HG03354 (cell line): Measurements from ENCODE around the gene STRIP1.

Source experiments
- ATAC-seq: cut with Tn5 transposase; IDR thresholded peaks from one replicate; pipeline ENCODE4 v1.9.1; 2021; ENCODE audit warnings: mild to moderate bottlenecking; ENCODE audit not compliant: unreplicated experiment, poor library complexity, severe bottlenecking

The STRIP1 gene

DNA sequence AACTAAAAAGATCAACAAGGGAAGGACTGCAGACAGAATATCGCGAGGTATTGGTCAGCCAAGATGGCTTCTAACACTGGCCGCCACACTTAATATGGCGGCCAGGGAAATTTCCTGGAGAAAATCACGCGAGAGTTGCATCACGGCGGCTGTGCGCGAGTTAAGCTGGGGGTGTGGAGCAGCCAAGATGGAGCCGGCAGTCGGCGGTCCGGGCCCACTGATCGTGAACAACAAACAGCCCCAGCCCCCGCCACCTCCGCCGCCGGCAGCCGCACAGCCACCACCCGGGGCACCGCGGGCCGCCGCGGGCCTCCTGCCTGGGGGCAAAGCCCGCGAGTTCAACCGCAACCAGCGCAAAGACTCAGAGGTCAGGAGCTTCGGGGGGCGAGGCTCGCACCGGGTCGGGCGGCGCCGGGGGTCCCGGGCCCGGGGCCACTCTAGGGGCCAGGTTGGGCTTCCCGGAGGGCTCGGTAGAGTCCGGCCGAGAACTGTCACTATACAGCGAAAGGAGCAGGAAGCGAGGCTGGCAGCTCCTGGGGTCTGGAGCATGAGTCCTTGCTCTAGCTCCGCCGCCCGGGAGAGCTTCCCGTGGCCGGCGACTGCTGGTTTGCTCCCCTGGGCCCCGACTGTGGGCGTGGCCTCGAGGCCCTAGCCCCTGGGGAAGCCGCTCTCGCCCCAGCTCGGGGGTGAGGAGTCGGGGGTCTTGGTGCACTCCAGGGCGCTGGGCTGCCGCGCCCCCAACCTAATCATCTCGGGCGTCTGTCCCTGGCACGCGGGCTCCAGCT lies at the start of gene STRIP1:
Gene STRIP1, plus strand, starts transcription at position 174 of the 785 bp plus-strand sequence. Its CDS starts 14 bp downstream, at position 188.
- peak; percentile 91 for ATAC-seq

GRCh38 chr1:109985247-109986053 lies 49.0 kb upstream of the STRIP1 start:
- no peak for ATAC-seq

DNA sequence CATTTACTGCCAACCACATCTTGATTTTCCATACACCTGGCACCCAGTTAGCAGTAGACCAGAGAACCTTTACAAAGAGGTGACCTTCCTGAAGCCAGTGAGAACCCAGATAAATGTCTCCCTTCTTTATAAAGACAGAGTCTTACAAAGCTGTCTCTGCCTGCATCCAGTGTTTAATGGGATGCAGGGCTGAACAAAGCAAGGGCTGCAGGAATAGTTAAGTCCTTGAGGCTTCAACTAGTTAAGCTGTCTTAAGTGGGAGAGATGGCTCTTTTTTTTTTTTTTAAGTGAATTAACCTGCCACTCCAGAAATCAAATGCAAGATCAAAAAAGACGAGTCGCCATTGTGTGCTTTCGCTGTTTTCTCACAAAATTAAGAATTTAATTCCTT lies 48.4 kb upstream of the STRIP1 start:
- no peak for ATAC-seq

DNA sequence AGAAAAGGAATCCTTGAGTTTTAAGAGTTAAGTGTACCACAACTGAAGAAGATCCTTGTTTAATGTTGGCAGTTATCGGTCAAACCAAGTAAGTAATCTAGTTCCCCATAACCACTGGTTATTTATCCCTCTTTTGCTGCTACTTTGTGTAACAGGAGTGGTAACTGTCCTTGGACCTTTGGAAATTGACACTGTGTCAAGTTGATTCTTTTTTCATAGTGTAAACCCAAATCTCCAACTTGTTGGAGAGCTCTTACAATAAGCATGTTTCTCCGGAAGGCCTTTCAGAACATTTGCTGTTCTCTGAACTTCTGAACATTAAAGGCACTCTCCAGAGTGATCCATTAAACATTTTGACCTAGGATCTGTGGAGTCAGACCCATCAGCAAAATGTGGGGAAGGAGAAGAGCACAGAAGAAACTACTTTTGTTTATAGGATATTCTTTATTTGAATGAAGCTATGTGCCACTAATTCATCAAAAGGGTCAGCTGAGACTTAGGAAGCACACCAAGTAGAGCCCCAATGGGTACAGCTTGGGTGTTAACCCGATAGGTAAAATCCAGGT lies 46.0 kb upstream of the STRIP1 start:
- no peak for ATAC-seq

DNA sequence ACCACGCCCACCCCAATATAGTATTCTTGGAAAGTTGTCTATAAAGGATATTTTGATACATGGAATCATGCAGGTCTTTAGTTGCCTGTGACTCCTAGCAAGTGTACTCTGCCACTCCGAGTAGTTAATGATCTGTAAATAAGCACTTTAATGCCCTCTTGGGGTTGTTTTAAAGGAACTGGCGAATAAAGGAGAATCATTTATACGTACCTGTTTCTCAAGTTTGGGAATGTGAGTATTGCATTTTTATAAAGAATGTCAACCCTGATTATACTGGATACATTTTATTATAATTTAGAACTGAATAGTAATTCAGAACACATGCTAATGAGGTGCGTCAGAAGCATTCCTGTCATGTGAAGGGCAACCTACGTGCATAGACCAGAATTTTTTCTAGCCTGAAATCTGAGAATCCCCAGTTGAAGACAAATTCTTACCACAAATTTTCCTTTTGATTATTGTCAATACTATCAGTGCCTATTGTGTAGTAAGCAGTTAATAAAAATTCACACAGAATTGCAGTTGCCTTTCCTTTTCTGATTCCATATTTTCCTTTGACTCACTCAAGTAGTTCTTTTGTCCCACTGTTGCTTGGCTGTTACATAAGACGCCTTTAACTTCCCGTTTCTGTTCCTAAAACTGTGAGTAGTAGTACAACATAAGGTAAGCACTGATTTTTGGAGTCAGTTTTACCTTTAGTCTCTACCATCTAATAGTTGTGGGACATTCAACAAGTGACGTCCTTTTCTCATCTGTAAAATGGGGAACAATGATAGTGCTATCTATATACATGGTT lies 44.7 kb upstream of the STRIP1 start:
- ATAC-seq = no peak

DNA sequence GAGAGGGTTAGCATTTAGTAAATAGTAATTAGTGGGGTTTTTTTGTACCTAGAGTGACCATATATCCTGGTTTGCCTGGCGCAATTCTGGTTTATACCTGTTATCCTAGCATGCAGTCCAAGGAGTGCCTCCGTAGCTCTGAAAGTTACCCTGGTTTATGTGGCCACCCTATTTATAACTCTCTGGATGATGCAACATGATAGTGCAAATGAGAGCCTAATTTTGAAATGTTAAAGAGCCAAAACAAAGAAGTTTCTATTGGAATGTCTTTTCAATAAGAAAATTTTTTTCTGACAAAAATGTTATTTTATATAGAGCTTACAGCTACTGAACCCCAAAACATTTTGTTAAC lies 44.1 kb upstream of the STRIP1 start:
- no peak for ATAC-seq

- ATAC-seq = no peak
Measured at GRCh38 chr1:109991400-109991925, 43.0 kb upstream of the STRIP1 start.

GRCh38 chr1:109993885-109994284 lies 40.5 kb upstream of the STRIP1 start:
- no peak for ATAC-seq

- no peak for ATAC-seq
Measured at GRCh38 chr1:109994654-109995053, 39.8 kb upstream of the STRIP1 start.

DNA sequence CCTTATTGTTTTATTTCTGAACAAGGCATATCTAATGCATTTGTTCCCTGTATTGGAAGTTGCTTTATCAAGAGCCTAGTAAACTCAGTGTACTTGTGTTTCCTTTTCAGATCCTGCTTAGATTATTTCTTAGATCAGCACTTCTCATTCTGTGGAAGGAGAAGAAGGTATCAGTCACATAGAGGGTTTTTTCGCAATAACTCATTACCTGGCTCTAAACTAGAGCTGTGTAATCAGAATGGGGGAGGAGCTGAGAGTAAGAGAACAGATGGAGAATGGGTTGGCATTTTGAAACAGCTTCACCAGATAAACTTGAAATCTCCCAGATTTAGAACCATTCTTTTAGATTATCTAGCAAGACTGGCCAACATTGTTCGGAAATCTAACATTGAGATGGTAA lies 38.9 kb upstream of the STRIP1 start:
- ATAC-seq = no peak

- no peak for ATAC-seq
Measured at GRCh38 chr1:109996476-109996875, 37.9 kb upstream of the STRIP1 start.

GRCh38 chr1:109997204-109997866 lies 37.1 kb upstream of the STRIP1 start:
- no peak for ATAC-seq

DNA sequence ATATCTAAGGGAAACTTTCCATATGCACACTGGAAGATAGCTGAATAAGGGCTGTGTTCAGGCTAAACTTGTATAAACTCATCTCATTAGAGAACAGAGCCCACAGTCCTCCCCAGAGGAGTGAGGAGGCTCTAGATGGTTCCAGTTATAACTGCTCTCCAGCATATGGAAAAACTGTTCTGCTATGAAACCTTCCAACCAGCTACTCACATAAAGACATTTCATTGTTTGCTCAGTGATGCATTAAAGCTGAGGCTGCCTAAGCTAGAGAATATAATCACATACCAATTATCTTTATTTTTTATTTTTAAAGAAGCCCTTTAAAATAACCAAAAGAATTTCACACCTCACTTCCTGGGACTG lies 36.6 kb upstream of the STRIP1 start:
- no peak for ATAC-seq

GRCh38 chr1:110002695-110003094 lies 31.7 kb upstream of the STRIP1 start:
- no peak for ATAC-seq

DNA sequence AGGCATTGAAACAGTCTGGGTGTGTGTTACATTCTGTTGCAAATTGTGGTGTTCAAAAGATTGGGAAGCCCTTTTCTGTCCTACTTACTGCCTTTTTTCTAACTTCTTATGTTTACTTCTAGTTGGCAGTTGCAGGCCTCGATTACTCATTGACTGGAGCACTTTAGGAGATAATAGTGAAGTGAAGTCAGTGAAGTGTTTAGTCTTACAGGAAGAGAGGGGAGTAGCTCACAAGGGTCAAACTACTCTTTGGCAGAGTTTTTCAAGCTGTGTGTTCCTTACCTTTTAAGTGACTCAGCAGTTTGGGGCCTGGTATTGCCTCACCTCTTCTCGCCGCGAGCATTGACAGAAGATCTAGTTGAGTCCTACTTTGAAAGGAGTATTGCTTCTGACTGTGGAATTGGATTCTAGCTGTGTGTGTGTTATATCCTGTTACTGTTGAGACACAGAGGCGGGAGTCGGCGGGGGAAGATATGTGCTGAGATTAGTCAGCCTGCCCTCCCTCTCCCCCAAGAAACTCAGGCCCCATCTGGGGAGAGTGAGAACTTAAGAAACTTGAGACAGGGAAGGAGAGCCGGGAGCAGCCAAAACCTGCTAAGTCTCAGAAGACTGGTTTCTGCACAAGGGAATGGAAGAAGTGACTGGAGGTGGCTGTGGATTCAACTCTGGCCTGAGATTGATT lies 30.5 kb upstream of the STRIP1 start:
- ATAC-seq = peak; percentile 77

DNA sequence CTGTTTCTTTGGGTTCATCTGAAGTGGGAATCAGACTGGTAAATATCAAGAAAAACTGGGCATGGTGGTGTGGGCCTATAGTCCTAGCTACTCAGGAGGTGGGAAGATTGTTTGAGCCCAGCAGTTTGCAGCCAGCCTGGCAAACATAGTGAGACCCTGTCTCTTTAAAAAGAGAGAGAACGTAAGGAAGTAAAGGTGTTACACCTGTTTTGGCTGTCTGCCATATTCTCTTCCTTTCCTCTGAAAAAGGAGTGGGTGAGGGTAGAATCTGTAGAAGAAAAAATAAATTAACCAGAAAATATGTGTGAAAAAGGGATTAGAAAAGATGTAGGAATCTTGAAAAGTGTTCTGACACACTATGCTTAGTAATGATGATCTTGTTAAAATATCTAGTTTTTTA lies 29.8 kb upstream of the STRIP1 start:
- ATAC-seq = no peak

- no peak for ATAC-seq
Measured at GRCh38 chr1:110005971-110006370, 28.5 kb upstream of the STRIP1 start.

DNA sequence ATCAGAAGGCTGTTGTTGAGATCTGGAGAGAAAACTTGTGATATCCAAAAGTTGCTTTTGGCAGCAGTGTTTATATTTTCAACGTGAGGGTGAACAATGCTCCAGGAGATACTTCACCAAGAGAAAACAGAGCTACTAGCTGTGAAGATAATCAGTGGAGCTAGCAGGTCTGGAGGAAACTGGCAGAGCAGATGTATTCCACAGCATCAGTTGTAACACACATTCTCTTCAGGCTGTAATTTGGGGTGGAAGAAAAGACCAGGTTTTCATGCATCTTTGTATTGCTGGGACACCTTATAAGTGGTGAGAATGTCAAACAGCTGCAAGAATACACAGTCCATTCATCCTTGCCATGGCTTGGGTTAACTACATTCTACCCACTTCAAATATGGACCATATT lies 27.9 kb upstream of the STRIP1 start:
- no peak for ATAC-seq
